Activated CD4-positive, alpha-beta T cell treated with anti-CD3 and anti-CD28 coated beads for 24 hours (primary cell): ENCODE results near the gene AKAIN1.

Experiments used
- DNase-seq, 2 donors: peaks; one replicate each; pipeline ENCODE4 v3.0.0-alpha.2; 2020; ENCODE audit warnings: low read depth in 2 of 2

The AKAIN1 gene

GRCh38 chr18:5162111-5162510 lies 34.9 kb downstream of the AKAIN1 start:
- DNase-seq = no peak

- no peak for DNase-seq
These were observed 38.0 kb downstream of the AKAIN1 start for GRCh38 chr18:5159080-5159479.

DNA sequence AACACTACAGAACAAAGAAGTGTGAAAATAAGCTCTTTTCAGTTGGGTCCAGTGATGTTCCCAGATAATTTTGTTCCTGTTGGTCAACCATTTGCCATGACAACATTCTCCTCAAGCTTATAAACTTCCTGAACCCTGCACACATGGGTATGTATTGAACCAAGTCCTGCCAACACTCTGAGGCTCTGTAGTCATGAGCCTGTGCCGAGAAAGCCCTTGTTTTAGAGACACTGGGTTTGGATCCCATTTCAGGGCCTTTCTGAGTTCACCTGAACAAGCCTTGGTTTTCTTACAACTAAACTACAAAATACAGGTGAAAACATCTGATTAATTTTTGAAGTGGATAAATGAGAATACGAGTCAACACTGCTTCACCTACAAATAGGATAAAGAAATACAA lies 38.5 kb downstream of the AKAIN1 start:
- no peak for DNase-seq

DNA sequence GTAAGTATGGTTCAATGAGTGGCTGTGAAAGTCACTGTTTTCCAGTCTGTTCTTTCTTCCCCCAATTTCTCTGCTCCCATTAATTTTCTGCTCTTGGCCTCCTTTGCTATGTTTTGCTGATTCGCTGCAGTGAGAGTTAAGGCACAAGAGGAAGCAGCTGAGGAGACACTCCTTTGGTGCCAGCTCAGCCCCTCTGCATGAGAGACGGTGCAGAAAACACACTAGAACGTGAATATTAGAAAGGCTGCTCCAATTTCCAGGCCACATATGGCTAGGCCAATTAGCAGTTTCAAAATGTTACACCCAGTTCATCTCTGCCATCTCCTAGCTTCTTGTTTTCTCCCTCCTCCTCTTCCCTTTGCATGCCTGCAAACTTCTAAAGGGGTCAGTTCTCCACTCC lies 38.9 kb downstream of the AKAIN1 start:
- DNase-seq = no peak

DNA sequence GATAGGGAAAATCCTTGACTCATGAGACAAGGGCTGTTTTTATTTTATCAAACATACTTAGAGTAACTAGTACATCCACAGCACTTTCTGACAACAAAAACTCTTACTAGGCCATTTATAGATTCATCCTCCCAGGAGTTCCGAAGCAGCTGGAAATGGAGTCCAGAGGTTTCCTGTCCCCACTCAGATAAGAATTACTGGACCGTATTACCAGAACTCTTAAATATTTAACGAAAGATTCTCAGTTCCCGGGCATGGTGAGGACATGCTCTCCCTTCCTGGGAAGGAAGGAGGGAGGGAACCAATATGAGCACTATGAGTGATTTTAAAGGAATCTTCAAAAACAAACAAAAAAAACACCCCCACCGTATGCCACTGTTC lies 41.2 kb downstream of the AKAIN1 start:
- no peak for DNase-seq

DNA sequence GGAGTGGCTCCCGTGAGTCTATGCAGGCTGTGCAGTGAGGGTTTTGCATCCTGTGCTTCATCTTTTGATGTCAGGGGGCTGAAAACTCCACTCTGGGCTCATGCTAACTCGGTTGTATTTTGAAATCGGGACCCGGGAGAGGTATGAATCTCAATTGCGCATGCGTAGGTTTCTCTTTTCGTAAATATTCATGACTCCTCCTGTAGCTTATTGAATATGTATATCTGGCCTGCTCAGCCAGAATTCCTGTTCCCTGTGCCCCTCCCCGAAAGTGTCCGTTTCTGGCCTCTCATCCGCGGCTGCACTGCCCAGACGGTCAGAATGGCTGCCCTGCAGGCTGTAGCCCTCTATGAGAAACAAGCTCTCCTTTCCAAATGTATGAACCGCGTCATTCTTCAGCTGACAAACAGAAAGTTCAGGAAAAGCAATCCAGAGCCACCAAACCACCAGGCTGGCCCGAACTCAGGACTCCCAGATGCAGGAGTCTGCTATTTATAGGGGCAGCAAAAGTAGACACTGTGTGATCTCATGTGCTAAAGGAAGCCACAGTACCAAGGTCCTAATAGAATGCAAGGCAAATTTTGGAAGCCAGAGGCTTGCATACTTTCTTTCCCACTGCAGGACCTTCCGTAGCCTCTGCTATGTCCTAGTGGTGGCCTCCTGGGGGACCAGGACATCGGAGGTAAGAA lies 41.7 kb downstream of the AKAIN1 start:
- DNase-seq = no peak

- no peak for DNase-seq
These were observed 44.6 kb downstream of the AKAIN1 start for GRCh38 chr18:5152343-5153020.

DNA sequence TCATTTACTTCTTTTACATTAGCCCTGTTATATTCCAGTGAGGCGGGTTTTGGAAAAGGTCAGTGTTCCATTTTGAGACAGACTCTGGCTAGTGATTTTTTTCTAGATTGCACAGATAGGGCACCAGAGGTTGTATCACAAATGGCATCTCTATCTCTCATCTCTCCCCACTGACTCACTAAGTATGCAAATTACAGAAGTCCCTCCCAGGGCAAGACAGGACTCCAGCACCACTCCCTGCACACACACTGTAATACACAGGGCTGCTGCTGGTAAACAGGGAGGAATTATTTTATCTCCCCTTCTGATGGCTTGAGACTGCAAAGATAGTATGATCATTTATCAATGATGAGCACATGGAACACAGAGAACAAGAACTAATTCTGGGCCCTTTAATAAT lies 46.2 kb downstream of the AKAIN1 start:
- no peak for DNase-seq

DNA sequence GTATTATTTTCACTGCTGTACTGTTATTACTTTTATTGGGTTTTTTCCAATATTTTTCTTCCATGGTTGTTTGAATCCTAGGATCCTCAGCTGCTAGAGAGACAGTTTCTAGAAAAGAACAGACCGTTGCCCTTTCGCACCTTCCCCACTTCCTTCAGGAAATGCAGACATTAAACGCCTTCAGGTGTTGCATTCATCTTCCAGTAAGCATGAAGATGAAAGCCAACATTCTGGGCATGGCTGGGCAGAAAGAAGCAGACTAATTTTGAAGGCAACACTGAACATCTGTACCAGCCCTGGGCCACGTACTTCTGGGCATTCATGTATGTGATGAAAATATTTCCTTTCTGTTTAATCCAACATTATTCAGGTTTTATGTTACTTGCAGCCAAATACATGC lies 51.0 kb downstream of the AKAIN1 start:
- DNase-seq = no peak

DNA sequence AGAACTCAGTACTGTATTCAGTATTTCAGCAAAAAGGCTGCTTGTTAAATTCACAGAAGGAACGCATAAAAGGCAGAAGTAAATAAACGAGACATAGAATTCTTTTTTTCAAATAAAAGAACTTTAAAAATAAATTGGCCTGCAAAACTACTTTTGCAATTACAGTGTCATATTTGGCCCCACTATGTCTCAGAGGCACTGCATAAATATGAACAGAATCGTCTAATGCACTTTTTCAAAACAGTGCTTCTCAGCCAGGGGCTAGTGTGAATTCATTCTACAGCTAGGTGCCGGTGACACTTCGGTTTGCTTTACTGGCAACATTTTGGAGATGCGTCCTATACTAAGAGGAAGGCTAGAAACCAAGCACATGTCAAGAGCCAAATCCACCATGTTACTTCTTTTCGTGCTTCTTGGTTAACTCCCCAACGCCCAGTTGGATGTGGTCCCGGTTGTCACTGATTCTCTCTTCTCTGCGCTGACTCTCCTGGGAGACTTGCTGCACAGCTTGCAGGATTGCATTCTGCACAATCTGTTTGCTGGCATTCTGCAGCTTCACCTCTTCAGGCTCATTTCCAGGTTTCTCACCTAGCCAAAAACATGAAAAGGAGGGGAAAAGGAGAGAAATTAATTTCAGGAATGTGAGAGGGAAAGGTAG lies 51.8 kb downstream of the AKAIN1 start:
- DNase-seq = no peak

DNA sequence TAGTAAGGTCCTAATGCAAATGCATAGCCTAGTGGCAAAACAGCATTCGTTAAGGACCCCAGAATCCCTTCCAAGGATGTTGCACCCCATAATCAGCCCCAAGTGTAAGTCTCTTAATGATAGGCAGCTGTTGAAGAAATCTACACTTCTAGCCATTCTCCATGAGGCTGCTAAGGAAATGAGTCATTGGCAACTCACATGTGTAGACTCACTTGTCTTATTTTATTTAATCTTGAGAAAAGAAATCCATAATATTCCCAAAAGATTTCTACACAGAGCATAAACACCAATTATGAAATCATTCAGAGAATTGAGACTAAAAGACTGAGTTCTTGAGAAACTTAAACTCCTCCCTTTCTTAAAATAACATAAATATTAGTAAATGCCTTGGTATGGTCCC lies 52.4 kb downstream of the AKAIN1 start:
- no peak for DNase-seq

GRCh38 chr18:5142859-5143258 lies 54.2 kb downstream of the AKAIN1 start:
- no peak for DNase-seq

DNA sequence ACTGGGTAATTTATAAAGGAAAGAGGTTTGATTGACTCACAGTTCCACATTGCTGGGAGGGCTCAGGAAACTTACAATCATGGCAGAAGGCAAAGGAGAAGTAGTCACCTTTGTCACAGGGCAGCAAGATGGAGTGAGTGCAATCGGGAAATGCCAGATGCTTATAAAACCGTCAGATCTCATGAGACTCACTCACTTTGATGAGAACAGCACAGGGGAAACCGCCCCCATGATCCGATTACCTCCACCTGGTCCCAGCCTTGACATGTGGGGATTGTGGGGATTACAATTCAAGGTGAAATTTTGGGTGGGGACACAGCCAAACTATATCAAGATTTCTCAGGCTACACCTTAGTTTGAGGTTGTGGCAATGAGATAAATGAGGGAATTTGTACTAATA lies 54.9 kb downstream of the AKAIN1 start:
- no peak for DNase-seq

GRCh38 chr18:5137261-5137660 lies 59.8 kb downstream of the AKAIN1 start:
- DNase-seq = no peak

- DNase-seq = no peak
These were observed 64.1 kb downstream of the AKAIN1 start for GRCh38 chr18:5132987-5133386.

- DNase-seq = no peak
These were observed 74.8 kb downstream of the AKAIN1 start for GRCh38 chr18:5122272-5122671.

GRCh38 chr18:5110266-5110665 lies 86.8 kb downstream of the AKAIN1 start:
- no peak for DNase-seq

DNA sequence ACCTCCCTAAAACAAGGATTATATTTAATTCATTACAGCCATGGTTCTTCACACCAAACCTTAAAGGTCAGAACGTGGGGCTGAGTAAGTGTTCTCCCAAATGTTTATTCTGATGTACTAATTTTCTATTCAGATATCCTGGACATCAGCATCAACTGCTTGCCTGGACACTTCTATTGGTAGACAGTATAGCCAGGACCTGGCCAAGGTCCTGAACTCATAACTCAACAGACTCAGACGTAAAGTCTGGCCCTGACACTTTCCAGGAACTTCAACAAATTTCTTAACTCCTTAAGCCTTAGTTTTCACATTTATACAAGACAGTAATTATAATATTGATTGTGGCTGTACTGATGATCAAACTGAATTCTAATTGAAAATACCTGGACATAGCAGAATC lies 89.1 kb downstream of the AKAIN1 start:
- no peak for DNase-seq

- DNase-seq = no peak
These were observed 90.3 kb downstream of the AKAIN1 start for GRCh38 chr18:5106730-5107129.

GRCh38 chr18:5104246-5104645 lies 92.8 kb downstream of the AKAIN1 start:
- no peak for DNase-seq

- no peak for DNase-seq
These were observed 93.4 kb downstream of the AKAIN1 start for GRCh38 chr18:5103693-5104092.

DNA sequence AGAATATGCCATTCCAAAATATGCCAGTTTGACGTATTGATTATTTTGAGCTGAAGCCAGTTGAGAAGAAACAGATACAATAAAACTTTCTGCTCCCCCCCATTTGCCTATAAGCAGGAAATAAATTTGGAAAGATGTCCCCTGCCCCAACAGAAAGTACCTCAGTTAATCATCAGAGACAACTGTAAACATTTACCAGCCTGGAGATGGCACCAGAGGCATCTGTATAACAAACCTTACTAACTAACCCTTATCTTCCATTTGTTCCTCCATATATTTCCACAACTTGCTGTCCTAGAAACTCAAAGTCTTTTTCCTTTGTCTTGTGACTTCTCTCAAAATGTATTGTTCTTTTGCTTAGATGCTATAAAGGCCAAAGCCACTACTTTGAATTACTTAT lies 93.8 kb downstream of the AKAIN1 start:
- DNase-seq = no peak

DNA sequence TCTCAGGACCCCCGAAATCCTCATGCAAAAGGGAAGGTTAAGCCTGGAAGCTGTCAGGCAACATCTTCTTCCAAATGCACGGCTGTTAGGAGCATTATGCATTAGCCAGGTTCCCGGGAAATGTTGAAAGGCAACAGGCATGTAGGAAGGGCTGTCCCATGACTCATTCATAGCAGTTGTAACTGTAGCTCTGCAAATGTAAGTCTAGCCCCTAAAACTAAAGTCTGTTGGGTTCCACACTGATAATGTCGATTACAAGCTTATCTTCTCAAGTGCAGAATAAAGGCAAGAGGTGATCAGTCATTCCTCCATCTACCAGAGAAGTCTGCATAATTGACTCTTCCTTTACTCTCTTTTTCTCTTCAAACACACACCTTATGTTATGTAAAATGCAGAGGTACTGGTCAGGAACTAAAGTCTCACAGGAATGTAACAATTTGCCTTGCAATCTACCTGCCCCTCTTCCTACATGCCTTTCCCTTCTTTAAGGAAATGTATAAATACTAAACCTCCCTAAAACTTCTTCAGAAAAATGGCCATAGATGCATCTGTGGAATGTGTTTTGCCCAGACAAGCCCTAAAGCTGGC lies 99.8 kb downstream of the AKAIN1 start:
- no peak for DNase-seq
